Keratinocyte (primary cell): ENCODE measurements around the gene DSCAM. TPM values are rescaled to one million over a fixed set of nuclear protein-coding genes. Genes with fewer than 3 reads are reported as not detected.

Source experiments
- DNase-seq: peaks from one replicate; pipeline ENCODE4 v3.0.0-alpha.2; 2011; ENCODE audit warnings: low read depth, missing footprints, low spot score
- FAIRE-seq: peaks from 2 replicates; lab custom pipeline; 2011; peaks lifted over from hg19 to GRCh38; lab: Jason Lieb, UNC
- H2AFZ ChIP-seq: 2 replicates; pipeline ENCODE4 v1.6.0; 2012; ENCODE audit warnings: low read length, control low read depth, inconsistent platforms; ENCODE audit not compliant: control insufficient read depth
- H3K27ac ChIP-seq: 2 replicates; pipeline ENCODE4 v1.5.1; 2011; ENCODE audit warnings: low read length; ENCODE audit not compliant: control insufficient read depth, insufficient read depth
- H3K27me3 ChIP-seq: 3 replicates; pipeline ENCODE4 v1.6.0; 2011; ENCODE audit warnings: low read length; ENCODE audit not compliant: control insufficient read depth, insufficient read depth; ENCODE audit errors: extremely low read depth
- H3K36me3 ChIP-seq, 2 experiments: 2 replicates in 1 of 2; 3 replicates in 1 of 2; pipeline ENCODE4 v1.5.1; 2011; ENCODE audit warnings: low read length in 2 of 2, mild to moderate bottlenecking in 1 of 2; ENCODE audit not compliant: control insufficient read depth in 2 of 2, insufficient read depth in 2 of 2; ENCODE audit errors: extremely low read depth in 1 of 2
- H3K4me1 ChIP-seq: 3 replicates; pipeline ENCODE4 v1.5.1; 2011; ENCODE audit warnings: low read length; ENCODE audit not compliant: control insufficient read depth, insufficient read depth; ENCODE audit errors: extremely low read depth
- H3K4me2 ChIP-seq: 3 replicates; pipeline ENCODE4 v1.6.0; 2011; ENCODE audit warnings: low read depth, low read length; ENCODE audit not compliant: control insufficient read depth, insufficient read depth; ENCODE audit errors: extremely low read depth
- H3K4me3 ChIP-seq, 3 experiments: fragments of 200-600 bp in 1 of 3; sonication (generic) in 1 of 3; 2 replicates in 2 of 3; 3 replicates in 1 of 3; pipeline ENCODE4 v1.5.1; 2011 to 2016; ENCODE audit warnings: low read length in 3 of 3, mild to moderate bottlenecking in 3 of 3, control low read depth in 2 of 3, inconsistent platforms in 1 of 3, low read depth in 1 of 3, mixed read lengths in 1 of 3, mixed run types in 1 of 3, moderate library complexity in 1 of 3; ENCODE audit not compliant: control insufficient read depth in 2 of 3, insufficient read depth in 2 of 3; ENCODE audit errors: extremely low read depth in 1 of 3
- H3K79me2 ChIP-seq: 2 replicates; pipeline ENCODE4 v1.6.0; 2012; ENCODE audit warnings: low read length; ENCODE audit not compliant: control insufficient read depth, insufficient read depth
- H3K9ac ChIP-seq: 3 replicates; pipeline ENCODE4 v1.6.0; 2011; ENCODE audit warnings: low read length; ENCODE audit not compliant: control insufficient read depth, insufficient read depth; ENCODE audit errors: extremely low read depth
- H3K9me1 ChIP-seq: 3 replicates; pipeline ENCODE4 v1.6.0; 2011; ENCODE audit warnings: low read length; ENCODE audit not compliant: control insufficient read depth, insufficient read depth; ENCODE audit errors: extremely low read depth
- H3K9me3 ChIP-seq: 2 replicates; pipeline ENCODE4 v1.5.1; 2012; ENCODE audit warnings: low read depth, low read length; ENCODE audit not compliant: control insufficient read depth
- H4K20me1 ChIP-seq: 3 replicates; pipeline ENCODE4 v1.6.0; 2011; ENCODE audit warnings: low read length; ENCODE audit not compliant: control insufficient read depth, insufficient read depth; ENCODE audit errors: extremely low read depth
- EZH2 ChIP-seq: IDR thresholded peaks from one replicate; pipeline ENCODE4 v1.6.1; 2012; ENCODE audit warnings: inconsistent platforms, mild to moderate bottlenecking, low read length, moderate library complexity
- dilution Hi-C: fragments of 300-500 bp; cut with MboI; formaldehyde crosslinking; loops from one replicate; pipeline ENCODE4 v1.7.0; 2020; ENCODE audit warnings: low sequenced_read_pairs; ENCODE audit not compliant: extremely low pct_ligation_motif_present
- polyA plus RNA-seq, 5 experiments: library from polyadenylated mRNA; depleted of rRNA in 3 of 5; stranded (reverse) in 3 of 5; stranded (forward) in 1 of 5; unstranded in 1 of 5; fragments of >200 nt; gene quantifications; 1 replicate in 1 of 5; 2 replicates in 3 of 5; 3 replicates in 1 of 5; pipeline versions ENCODE4 v1.2.1 to v1.2.3, GENCODE V29; 2011 to 2012; ENCODE audit warnings: missing spikeins in 2 of 5, low read depth in 1 of 5, low replicate concordance in 1 of 5
- TF ChIP-seq, protein P1 (sequence below), 3 experiments: IDR thresholded peaks in 1 of 3; conservative IDR thresholded peaks in 1 of 3; optimal IDR thresholded peaks in 1 of 3; 2 replicates in 2 of 3; 3 replicates in 1 of 3; pipeline versions ENCODE3 to v1.5.1; 2011; ENCODE audit warnings: low read length in 3 of 3, mild to moderate bottlenecking in 3 of 3, moderate library complexity in 2 of 3, control low read depth in 1 of 3, inconsistent platforms in 1 of 3; ENCODE audit not compliant: insufficient read depth in 2 of 3; ENCODE audit errors: extremely low read depth in 1 of 3

DSCAM gene
- polyA plus RNA-seq, 1 donor (not counting 4 experiments of a cell fraction or from before 2014, with no cell fraction given) = 2.1 TPM

DNA sequence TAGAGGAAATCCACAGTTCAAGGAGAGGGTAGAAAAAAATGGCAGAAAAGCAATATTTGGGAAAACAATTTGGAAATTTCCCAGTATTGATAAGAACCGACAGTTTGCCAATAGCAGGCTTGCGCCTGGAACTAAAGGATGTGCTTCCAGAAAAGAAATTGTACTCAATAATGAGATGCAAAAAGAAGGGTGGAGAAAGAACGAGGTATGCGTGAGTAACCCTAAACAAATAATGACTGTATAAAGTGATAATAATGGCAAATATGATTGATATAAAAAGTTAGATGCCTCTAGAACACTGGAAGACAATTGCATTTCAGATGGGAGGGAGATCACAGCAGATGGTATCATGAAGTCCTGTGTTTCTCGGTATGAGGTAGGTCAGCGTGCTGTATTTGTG is 458.9 kb downstream of the DSCAM start:
- no peaks in the 10 kb centered on the region for H3K79me2 ChIP-seq
- no peak overlapping the region for H3K4me2 ChIP-seq
- dilution Hi-C loops = no loop called here
- no peaks in the 10 kb centered on the region for H3K9me3 ChIP-seq
- no peaks in the 10 kb centered on the region for H3K27me3 ChIP-seq
- DNase-seq (no peak), FAIRE-seq (no peak)
- no peak overlapping the region for H3K9ac ChIP-seq
- no peaks in the 10 kb centered on the region for H3K4me1 ChIP-seq
- no peaks in the 10 kb centered on the region for H3K36me3 ChIP-seq
- no peaks in the 10 kb centered on the region for H4K20me1 ChIP-seq
- H3K4me3 ChIP-seq = no peak overlapping the region
- no peak overlapping the region for H2AFZ ChIP-seq
- H3K9me1 ChIP-seq = no peaks in the 10 kb centered on the region
- H3K27ac ChIP-seq = no peak overlapping the region
- TF ChIP-seq, protein P1, sequence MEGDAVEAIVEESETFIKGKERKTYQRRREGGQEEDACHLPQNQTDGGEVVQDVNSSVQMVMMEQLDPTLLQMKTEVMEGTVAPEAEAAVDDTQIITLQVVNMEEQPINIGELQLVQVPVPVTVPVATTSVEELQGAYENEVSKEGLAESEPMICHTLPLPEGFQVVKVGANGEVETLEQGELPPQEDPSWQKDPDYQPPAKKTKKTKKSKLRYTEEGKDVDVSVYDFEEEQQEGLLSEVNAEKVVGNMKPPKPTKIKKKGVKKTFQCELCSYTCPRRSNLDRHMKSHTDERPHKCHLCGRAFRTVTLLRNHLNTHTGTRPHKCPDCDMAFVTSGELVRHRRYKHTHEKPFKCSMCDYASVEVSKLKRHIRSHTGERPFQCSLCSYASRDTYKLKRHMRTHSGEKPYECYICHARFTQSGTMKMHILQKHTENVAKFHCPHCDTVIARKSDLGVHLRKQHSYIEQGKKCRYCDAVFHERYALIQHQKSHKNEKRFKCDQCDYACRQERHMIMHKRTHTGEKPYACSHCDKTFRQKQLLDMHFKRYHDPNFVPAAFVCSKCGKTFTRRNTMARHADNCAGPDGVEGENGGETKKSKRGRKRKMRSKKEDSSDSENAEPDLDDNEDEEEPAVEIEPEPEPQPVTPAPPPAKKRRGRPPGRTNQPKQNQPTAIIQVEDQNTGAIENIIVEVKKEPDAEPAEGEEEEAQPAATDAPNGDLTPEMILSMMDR (optimal IDR thresholded peaks at IDR 0.05 in 1 of 3, IDR thresholded peaks at IDR 0.05 in 1 of 3, conservative IDR thresholded peaks at IDR 0.05 in 1 of 3; ENCODE audit: extremely low read depth in 1 of 3, insufficient read depth in 2 of 3, low read length in 3 of 3) = no peak
- TF ChIP-seq EZH2 = no peak

DNA sequence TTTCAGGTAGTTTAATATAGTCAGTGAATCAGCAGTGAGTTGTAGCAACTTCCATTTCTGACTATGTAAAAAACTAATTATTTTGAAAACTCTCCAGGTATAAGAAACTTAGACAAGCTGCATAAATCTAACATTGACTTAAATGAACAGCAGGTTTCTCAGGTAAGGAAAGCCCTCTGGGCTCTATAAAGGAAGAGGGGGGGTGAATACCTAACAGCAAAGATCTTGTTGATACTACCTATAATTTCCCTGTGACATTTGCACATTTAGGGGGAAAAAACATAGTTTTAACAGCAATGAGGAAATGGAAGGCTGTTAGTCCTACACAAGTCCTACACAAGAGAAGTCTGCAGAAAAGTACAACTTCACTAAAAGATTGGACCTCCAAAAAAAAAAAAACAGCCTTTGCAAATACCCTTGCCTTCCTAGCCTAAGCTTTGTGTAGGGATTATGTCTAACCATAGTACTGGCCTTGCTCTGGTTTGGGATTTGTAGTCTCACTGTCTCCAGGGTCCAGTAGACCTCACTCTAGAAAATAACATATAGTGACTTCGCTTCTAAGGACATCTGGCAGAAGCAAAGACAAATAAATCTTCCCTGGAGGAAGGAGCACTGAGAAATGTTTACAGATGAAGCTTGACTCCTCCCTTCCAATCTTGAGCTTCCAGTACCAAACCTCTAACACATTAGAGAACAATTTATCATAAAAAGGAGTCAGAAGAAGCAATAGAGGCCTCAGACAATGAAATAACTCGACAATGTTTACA is 459.8 kb downstream of the DSCAM start:
- dilution Hi-C loops = no loop called here
- no peaks in the 10 kb centered on the region for H3K36me3 ChIP-seq
- no peaks in the 10 kb centered on the region for H3K9me3 ChIP-seq
- no peak overlapping the region for H2AFZ ChIP-seq
- no peak overlapping the region for H3K4me2 ChIP-seq
- no peak overlapping the region for H3K9ac ChIP-seq
- no peaks in the 10 kb centered on the region for H3K27me3 ChIP-seq
- no peak overlapping the region for H3K4me3 ChIP-seq
- DNase-seq = no peak
- H3K27ac ChIP-seq = no peak overlapping the region
- H3K9me1 ChIP-seq = no peaks in the 10 kb centered on the region
- no peaks in the 10 kb centered on the region for H4K20me1 ChIP-seq
- no peaks in the 10 kb centered on the region for H3K4me1 ChIP-seq
- no peak for FAIRE-seq
- H3K79me2 ChIP-seq = no peaks in the 10 kb centered on the region
- TF ChIP-seq, protein P1 (optimal IDR thresholded peaks at IDR 0.05 in 1 of 3, IDR thresholded peaks at IDR 0.05 in 1 of 3, conservative IDR thresholded peaks at IDR 0.05 in 1 of 3; ENCODE audit: extremely low read depth in 1 of 3, insufficient read depth in 2 of 3, low read length in 3 of 3) = no peak
- no peak for TF ChIP-seq EZH2
